Activated naive CD8-positive, alpha-beta T cell treated with anti-CD3 and anti-CD28 coated beads, Interleukin-2, amount 10 ng/mL, durations not matched to agents 7 days and 5 days (primary cell): Measurements from ENCODE around the gene ICAM2. TPM values are rescaled to one million over a fixed set of nuclear protein-coding genes. Genes with fewer than 3 reads are reported as not detected.

Experiments
- ATAC-seq: fragments of 150-1000 bp; cut with Tn5 transposase; one replicate; pipeline ENCODE4 v1.10.0; 2021; ENCODE audit warnings: low read depth, moderate library complexity
- POLR2A ChIA-PET: fragments of 350-600 bp; sonication (Branson Sonifier 250); formaldehyde crosslinking; loops from one replicate; lab custom pipeline; 2021; ENCODE audit warnings: antibody characterized with exemption; lab: Charles Lee
- DNase-seq: peaks from one replicate; pipeline ENCODE4 v3.0.0; 2021
- H3K27ac Mint-ChIP-seq: one replicate; pipeline ENCODE4 v1.8.0; 2022; ENCODE audit warnings: mild to moderate bottlenecking, mixed read lengths
- H3K27me3 Mint-ChIP-seq: one replicate; pipeline ENCODE4 v1.8.0; 2022; ENCODE audit warnings: mild to moderate bottlenecking, moderate library complexity, mixed read lengths
- H3K36me3 Mint-ChIP-seq: one replicate; pipeline ENCODE4 v1.8.0; 2021; ENCODE audit warnings: mild to moderate bottlenecking, mixed read lengths
- H3K4me1 Mint-ChIP-seq: one replicate; pipeline ENCODE4 v1.8.0; 2021; ENCODE audit warnings: mixed read lengths
- H3K4me3 Mint-ChIP-seq: one replicate; pipeline ENCODE4 v1.8.0; 2022; ENCODE audit warnings: mild to moderate bottlenecking, moderate library complexity, mixed read lengths
- H3K9me3 Mint-ChIP-seq: one replicate; pipeline ENCODE4 v1.8.0; 2021; ENCODE audit warnings: mixed read lengths
- total RNA-seq, 2 experiments: library from RNA; stranded (reverse); gene quantifications; one replicate each; pipeline ENCODE4 v1.2.3, GENCODE V29; 2021

Gene ICAM2
- total RNA-seq, 2 experiments from 2014 or later = 59.0 to 61.7 TPM

DNA sequence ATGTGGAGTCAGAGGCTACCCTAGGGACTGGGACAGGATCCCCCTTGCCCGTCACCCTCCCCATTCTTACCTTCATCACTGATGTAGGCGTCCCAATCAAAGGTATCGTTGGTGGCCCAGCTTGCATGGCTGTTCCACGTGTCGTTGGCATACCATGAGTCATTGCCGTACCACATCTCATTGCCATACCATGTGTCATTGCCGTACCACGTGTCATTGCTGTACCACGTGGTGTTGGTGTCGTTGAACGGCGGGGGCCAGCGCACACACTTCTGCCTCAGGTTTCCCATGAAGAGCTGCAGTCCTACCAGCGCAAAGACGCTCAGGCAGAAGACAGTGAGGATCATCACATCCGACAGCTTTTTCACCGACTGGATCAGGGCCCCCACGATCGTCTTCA lies 52.5 kb downstream of the ICAM2 start:
- Mint-ChIP-seq H3K27ac (no peak overlapping the region), H3K9me3 (no peaks in the 10 kb centered on the region), H3K4me3 (no peak overlapping the region), H3K4me1 (peaks cover 6% of the 10 kb centered on the region), H3K27me3 (peaks cover 14% of the 10 kb centered on the region), H3K36me3 (no peaks in the 10 kb centered on the region)
- no peak for DNase-seq
- no peak for ATAC-seq
- POLR2A ChIA-PET = no interaction called here

DNA sequence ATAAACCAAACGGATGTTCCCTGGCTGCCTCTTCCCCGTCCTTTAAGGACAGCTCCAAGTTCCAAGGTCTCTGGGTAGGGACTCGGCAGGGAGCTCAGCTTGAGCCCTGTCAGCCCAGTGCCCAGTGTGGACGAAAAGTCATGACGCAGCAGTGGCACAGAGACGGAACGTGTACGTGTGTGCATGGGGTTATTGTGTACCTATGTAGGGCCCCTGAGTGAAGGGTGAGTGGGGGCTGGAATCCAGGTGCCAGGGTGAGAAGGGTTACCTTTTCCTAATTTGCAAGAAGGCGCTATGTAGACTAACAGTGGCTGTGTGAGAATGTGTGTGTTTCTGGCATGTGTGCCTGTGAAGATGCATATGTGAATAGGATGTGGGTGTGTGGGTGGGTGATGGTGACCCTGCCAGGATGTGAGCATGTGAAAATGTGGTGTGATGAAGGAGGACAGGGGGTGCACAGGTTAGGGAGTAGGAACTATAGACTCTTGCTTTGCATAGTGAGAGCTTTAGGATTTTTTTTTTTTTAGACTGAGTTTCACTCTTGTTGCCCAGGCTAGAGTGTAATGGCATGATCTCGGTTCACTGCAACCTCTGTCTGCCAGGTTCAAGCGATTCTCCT lies 53.7 kb downstream of the ICAM2 start:
- H3K27me3 Mint-ChIP-seq = peaks cover 12% of the 10 kb centered on the region
- POLR2A ChIA-PET = interaction anchor here (1.0 to 1.5 kb wide), 3 partner anchors 10 to 53 kb away, joined by 3 to 4 read pairs (median 3); no protein-coding TSS in a partner anchor
- ATAC-seq (peak; percentile 94), DNase-seq (no peak)
- no peaks in the 10 kb centered on the region for H3K9me3 Mint-ChIP-seq
- no peaks in the 10 kb centered on the region for H3K36me3 Mint-ChIP-seq
- peaks cover 7% of the 10 kb centered on the region for H3K4me1 Mint-ChIP-seq
- H3K27ac Mint-ChIP-seq = peak overlapping the region; percentile 39
- H3K4me3 Mint-ChIP-seq = peak overlapping the region; percentile 47

GRCh38 chr17:63963123-63963522 lies 57.3 kb downstream of the ICAM2 start:
- Mint-ChIP-seq H3K9me3 (no peaks in the 10 kb centered on the region), H3K27ac (no peak overlapping the region), H3K4me1 (peaks cover 7% of the 10 kb centered on the region), H3K36me3 (no peaks in the 10 kb centered on the region), H3K4me3 (no peak overlapping the region), H3K27me3 (peaks cover 2% of the 10 kb centered on the region)
- ATAC-seq (no peak), DNase-seq (no peak)
- POLR2A ChIA-PET = interaction anchor here (0.9 kb wide), 1 partner anchor 57 kb away, joined by 3 read pairs; the partner anchor contains the start of gene ICAM2

DNA sequence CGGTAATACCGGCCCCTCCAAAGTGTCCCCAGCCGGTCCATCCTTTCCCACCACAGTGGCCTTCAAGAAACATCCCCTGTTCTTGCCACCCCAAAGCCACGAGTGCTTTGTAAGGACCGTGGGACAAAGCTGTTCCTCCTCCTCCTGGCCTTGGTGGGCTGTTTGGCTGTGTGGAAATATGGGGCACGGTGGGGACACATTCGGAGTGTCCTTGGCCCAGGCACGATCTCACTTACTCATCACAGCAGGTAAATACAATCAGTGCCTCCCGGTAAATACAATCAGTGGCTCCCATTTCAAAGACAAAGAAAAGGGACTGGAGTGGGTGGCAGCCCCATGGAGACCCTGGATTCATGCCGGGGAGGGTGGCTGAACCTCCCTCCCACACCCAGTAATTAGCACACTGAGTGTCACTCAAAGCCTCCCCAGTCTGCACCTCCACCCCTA lies 58.1 kb downstream of the ICAM2 start:
- POLR2A ChIA-PET = no interaction called here

DNA sequence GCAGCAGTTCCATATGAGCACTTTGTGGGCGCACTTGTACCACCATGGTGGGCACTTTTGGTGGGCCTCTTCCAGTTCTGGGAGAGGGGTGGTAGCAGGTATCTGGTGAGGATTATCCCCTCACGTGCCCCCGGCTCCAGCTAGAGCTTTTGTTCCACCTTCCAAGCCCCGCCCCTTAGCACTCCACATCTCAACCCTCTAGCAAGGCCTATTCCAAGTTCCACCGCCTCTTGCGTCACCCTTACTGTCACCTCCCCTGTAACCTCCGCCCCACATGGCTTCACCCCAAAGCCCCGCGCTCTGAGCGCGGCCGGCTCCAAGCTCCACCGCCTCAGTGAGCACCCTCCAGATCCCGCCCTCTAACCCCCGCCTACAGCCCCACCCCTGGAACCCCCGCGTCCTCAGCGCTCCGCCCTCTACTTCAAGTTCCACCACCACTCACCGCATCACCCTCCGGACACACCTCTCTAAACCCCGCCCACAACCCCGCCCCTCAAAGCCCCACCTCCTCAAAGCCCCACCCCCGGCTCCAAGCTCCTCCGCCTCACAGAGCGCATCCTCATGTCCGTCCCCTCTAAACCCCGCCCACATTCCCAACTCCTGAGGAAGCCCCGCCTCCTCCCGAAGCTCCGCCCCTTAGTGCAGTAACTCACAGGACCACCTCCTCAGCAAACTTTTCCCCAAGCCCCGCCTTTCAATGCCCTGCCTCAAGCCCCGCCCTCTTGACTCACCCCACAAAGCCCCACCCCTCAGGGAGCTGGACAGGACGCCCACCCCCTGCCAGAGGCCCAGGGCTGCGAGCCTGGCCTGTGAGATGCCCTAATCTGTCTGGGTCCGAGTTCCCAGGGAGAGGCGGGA lies 58.8 kb downstream of the ICAM2 start:
- H3K4me3 Mint-ChIP-seq = no peak overlapping the region
- no peak for ATAC-seq

More for the DNA sequence above, 58.1 kb downstream of the ICAM2 start:
- H3K27me3 Mint-ChIP-seq = peaks cover 2% of the 10 kb centered on the region
- no peaks in the 10 kb centered on the region for H3K36me3 Mint-ChIP-seq
- peaks cover 7% of the 10 kb centered on the region for H3K4me1 Mint-ChIP-seq
- ATAC-seq (no peak), DNase-seq (no peak)
- H3K27ac Mint-ChIP-seq = no peak overlapping the region
- H3K4me3 Mint-ChIP-seq = no peak overlapping the region
- no peaks in the 10 kb centered on the region for H3K9me3 Mint-ChIP-seq

GRCh38 chr17:63960430-63960829 lies 60.0 kb downstream of the ICAM2 start:
- ATAC-seq (no peak), DNase-seq (no peak)
- POLR2A ChIA-PET = no interaction called here
- peaks cover 2% of the 10 kb centered on the region for H3K4me1 Mint-ChIP-seq
- peaks cover 2% of the 10 kb centered on the region for H3K27me3 Mint-ChIP-seq
- no peak overlapping the region for H3K27ac Mint-ChIP-seq
- no peaks in the 10 kb centered on the region for H3K9me3 Mint-ChIP-seq
- no peak overlapping the region for H3K4me3 Mint-ChIP-seq
- H3K36me3 Mint-ChIP-seq = no peaks in the 10 kb centered on the region

More for the DNA sequence above, 58.8 kb downstream of the ICAM2 start:
- POLR2A ChIA-PET = interaction anchor here (0.7 to 0.8 kb wide), 2 partner anchors 24 to 301 kb away, joined by 3 read pairs; partner anchors contain the start of gene TEX2
- Mint-ChIP-seq H3K4me1 (peaks cover 2% of the 10 kb centered on the region), H3K36me3 (no peaks in the 10 kb centered on the region), H3K27me3 (peaks cover 2% of the 10 kb centered on the region), H3K9me3 (no peaks in the 10 kb centered on the region), H3K27ac (no peak overlapping the region)
- DNase-seq = no peak

DNA sequence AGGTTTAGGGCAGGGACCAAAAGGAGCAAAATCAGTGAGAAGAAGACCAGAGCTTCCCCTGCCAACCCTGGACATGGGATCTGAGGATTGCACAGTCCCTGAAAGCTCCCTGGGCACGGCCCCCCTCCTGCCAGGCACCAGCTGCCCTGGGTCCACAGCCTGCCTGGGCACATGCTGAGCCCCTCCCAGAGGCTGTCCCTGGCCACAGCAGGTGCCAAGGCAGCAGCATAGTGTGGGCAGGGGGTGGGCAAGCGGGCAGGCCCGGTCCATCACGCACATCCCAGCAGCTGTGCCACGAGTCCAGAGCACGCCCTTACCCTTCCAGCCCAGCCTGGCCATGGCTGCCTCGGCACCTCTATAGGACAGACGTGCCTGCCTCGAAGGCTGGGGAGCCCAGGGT lies 60.4 kb downstream of the ICAM2 start:
- no peaks in the 10 kb centered on the region for H3K36me3 Mint-ChIP-seq
- H3K4me3 Mint-ChIP-seq = no peak overlapping the region
- POLR2A ChIA-PET = no interaction called here
- H3K9me3 Mint-ChIP-seq = no peaks in the 10 kb centered on the region
- ATAC-seq = no peak
- H3K27me3 Mint-ChIP-seq = peaks cover 5% of the 10 kb centered on the region
- no peak for DNase-seq
- H3K4me1 Mint-ChIP-seq = peaks cover 2% of the 10 kb centered on the region
- no peak overlapping the region for H3K27ac Mint-ChIP-seq

GRCh38 chr17:63956296-63956920 lies 64.0 kb downstream of the ICAM2 start:
- Mint-ChIP-seq H3K9me3 (no peaks in the 10 kb centered on the region), H3K36me3 (no peaks in the 10 kb centered on the region), H3K27me3 (peaks cover 2% of the 10 kb centered on the region), H3K4me1 (peaks cover 9% of the 10 kb centered on the region), H3K4me3 (no peak overlapping the region), H3K27ac (no peak overlapping the region)
- ATAC-seq (no peak), DNase-seq (no peak)
- POLR2A ChIA-PET = interaction anchor here (1.2 to 1.5 kb wide), 2 partner anchors 10 kb away, joined by 4 read pairs; no protein-coding TSS in a partner anchor

- DNase-seq = no peak
- POLR2A ChIA-PET = interaction anchor here (1.2 to 1.5 kb wide), 2 partner anchors 9 to 11 kb away, joined by 4 read pairs; no protein-coding TSS in a partner anchor
- Mint-ChIP-seq H3K4me1 (peaks cover 9% of the 10 kb centered on the region), H3K27ac (no peak overlapping the region), H3K4me3 (no peak overlapping the region), H3K36me3 (no peaks in the 10 kb centered on the region), H3K27me3 (peaks cover 2% of the 10 kb centered on the region), H3K9me3 (no peaks in the 10 kb centered on the region)
- no peak for ATAC-seq
Observed at GRCh38 chr17:63955791-63956190, 64.6 kb downstream of the ICAM2 start.

DNA sequence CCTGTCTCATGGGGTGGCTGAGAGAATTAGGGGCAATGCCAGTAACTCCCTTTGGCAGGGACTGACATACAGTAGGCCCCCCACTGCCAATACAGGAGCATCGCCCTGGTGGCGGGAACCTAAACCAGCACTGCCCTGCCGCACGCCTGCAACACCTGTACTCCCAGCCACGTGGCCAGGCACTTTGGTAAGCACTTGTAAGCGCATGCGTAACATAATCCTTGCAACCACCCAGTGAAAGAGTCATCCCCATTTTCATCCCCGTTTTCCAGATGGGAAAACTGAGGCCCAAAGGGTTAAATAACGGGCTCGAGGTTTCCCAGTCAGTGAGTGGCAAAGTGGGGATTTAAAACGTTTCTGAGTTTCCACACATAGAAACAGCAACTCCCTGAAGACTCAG lies 65.2 kb downstream of the ICAM2 start:
- Mint-ChIP-seq H3K36me3 (no peaks in the 10 kb centered on the region), H3K4me3 (no peak overlapping the region), H3K9me3 (no peaks in the 10 kb centered on the region), H3K4me1 (peaks cover 9% of the 10 kb centered on the region), H3K27ac (no peak overlapping the region), H3K27me3 (peaks cover 2% of the 10 kb centered on the region)
- ATAC-seq = no peak
- no peak for DNase-seq
- POLR2A ChIA-PET = no interaction called here

DNA sequence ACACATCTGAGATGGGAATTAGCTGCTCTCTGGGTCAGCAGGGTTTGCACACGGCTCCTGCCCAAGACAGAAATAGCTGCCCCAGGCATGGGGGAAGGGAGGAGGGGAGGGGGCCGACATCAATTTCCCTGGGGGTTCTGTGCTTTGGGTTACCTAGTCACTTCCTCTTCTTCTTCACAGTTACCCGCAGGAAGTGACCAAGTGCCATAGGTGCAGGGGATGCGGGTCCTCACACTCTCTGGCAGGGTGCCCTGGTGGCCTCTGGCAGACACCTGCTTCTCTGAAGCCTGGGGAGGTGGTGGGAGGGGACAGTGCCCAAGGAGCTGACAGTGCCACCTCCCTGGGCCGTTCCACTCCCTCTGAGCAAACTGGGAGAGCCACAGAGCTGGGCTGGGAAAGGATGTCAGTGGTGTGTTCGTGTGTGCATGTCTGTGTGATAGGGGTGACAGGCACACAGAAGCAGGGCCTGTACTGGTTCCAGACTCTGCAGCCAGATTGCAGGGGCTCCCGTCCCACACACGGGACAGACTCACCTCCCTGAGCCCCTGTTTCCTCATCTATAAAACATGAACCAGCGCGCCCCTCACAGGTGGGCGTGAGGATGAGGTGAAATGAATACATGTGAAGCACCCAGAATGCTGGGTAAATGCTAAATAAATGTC lies 65.9 kb downstream of the ICAM2 start:
- H3K4me1 Mint-ChIP-seq = peaks cover 9% of the 10 kb centered on the region
- H3K9me3 Mint-ChIP-seq = no peaks in the 10 kb centered on the region
- POLR2A ChIA-PET = no interaction called here
- H3K36me3 Mint-ChIP-seq = no peaks in the 10 kb centered on the region
- peak overlapping the region; percentile 60 for H3K27ac Mint-ChIP-seq
- peaks cover 2% of the 10 kb centered on the region for H3K27me3 Mint-ChIP-seq
- peak overlapping the region; percentile 18 for H3K4me3 Mint-ChIP-seq
- ATAC-seq (peak; percentile 72), DNase-seq (no peak)
